Measurements from ENCODE around the gene SARM1.
"Not testable (repeated sequence)": the region's sequence is repeated elsewhere in the genome, so short reads cannot be mapped to it uniquely, and the experiment has no call there.

SARM1 gene

GRCh38 chr17:28433721-28434120, 62.2 kb downstream of the SARM1 start:
- no peak for DNase-seq

- not testable (repeated sequence) for DNase-seq
These were observed 62.8 kb downstream of the SARM1 start for GRCh38 chr17:28434326-28434725.

GRCh38 chr17:28443901-28444638, 72.6 kb downstream of the SARM1 start:
- no peak for DNase-seq

GRCh38 chr17:28446716-28447395, 75.4 kb downstream of the SARM1 start:
- DNase-seq: no peak

GRCh38 chr17:28447396-28447760, 75.9 kb downstream of the SARM1 start:
- DNase-seq: no peak

- DNase-seq: no peak
These were observed 78.4 kb downstream of the SARM1 start for GRCh38 chr17:28449859-28450258.
